Measurements from ENCODE around the gene ATRNL1.

ATRNL1 gene

GRCh38 chr10:115829521-115830205 lies 736.5 kb downstream of the ATRNL1 start:
- in situ Hi-C loops (cut with HindIII; ENCODE audit: low sequenced_read_pairs) = no loop called here

- in situ Hi-C loops (cut with HindIII; ENCODE audit: low sequenced_read_pairs) = no loop called here
These were observed 737.3 kb downstream of the ATRNL1 start for GRCh38 chr10:115830265-115830970.

GRCh38 chr10:115831016-115831415 lies 737.9 kb downstream of the ATRNL1 start:
- in situ Hi-C loops (cut with HindIII; ENCODE audit: low sequenced_read_pairs) = no loop called here

- in situ Hi-C loops (cut with HindIII; ENCODE audit: low sequenced_read_pairs) = no loop called here
These were observed 740.0 kb downstream of the ATRNL1 start for GRCh38 chr10:115833119-115833518.

GRCh38 chr10:115844591-115844990 lies 751.4 kb downstream of the ATRNL1 start:
- in situ Hi-C loops (cut with HindIII; ENCODE audit: low sequenced_read_pairs) = no loop called here

- in situ Hi-C loops (cut with HindIII; ENCODE audit: low sequenced_read_pairs) = no loop called here
These were observed 752.8 kb downstream of the ATRNL1 start for GRCh38 chr10:115845921-115846320.

GRCh38 chr10:115846528-115846927 lies 753.4 kb downstream of the ATRNL1 start:
- in situ Hi-C loops (cut with HindIII; ENCODE audit: low sequenced_read_pairs) = no loop called here

GRCh38 chr10:115849197-115849596 lies 756.0 kb downstream of the ATRNL1 start:
- in situ Hi-C loops (cut with HindIII; ENCODE audit: low sequenced_read_pairs) = no loop called here

- in situ Hi-C loops (cut with HindIII; ENCODE audit: low sequenced_read_pairs) = no loop called here
These were observed 757.5 kb downstream of the ATRNL1 start for GRCh38 chr10:115850666-115851065.

- in situ Hi-C loops (cut with HindIII; ENCODE audit: low sequenced_read_pairs) = no loop called here
These were observed 758.5 kb downstream of the ATRNL1 start for GRCh38 chr10:115851695-115852094.

- in situ Hi-C loops (cut with HindIII; ENCODE audit: low sequenced_read_pairs) = no loop called here
These were observed 761.7 kb downstream of the ATRNL1 start for GRCh38 chr10:115854740-115855435.

GRCh38 chr10:115856580-115856979 lies 763.4 kb downstream of the ATRNL1 start:
- in situ Hi-C loops (cut with HindIII; ENCODE audit: low sequenced_read_pairs) = no loop called here

- in situ Hi-C loops (cut with HindIII; ENCODE audit: low sequenced_read_pairs) = no loop called here
These were observed 764.7 kb downstream of the ATRNL1 start for GRCh38 chr10:115857856-115858255.

- in situ Hi-C loops (cut with HindIII; ENCODE audit: low sequenced_read_pairs) = no loop called here
These were observed 767.3 kb downstream of the ATRNL1 start for GRCh38 chr10:115860182-115861107.

- in situ Hi-C loops (cut with HindIII; ENCODE audit: low sequenced_read_pairs) = no loop called here
These were observed 768.3 kb downstream of the ATRNL1 start for GRCh38 chr10:115861455-115861854.

GRCh38 chr10:115861864-115862263 lies 768.7 kb downstream of the ATRNL1 start:
- in situ Hi-C loops (cut with HindIII; ENCODE audit: low sequenced_read_pairs) = no loop called here

- in situ Hi-C loops (cut with HindIII; ENCODE audit: low sequenced_read_pairs) = no loop called here
These were observed 773.0 kb downstream of the ATRNL1 start for GRCh38 chr10:115866174-115866573.

GRCh38 chr10:115866691-115867090 lies 773.5 kb downstream of the ATRNL1 start:
- in situ Hi-C loops (cut with HindIII; ENCODE audit: low sequenced_read_pairs) = no loop called here

GRCh38 chr10:115867305-115867704 lies 774.1 kb downstream of the ATRNL1 start:
- in situ Hi-C loops (cut with HindIII; ENCODE audit: low sequenced_read_pairs) = no loop called here

- in situ Hi-C loops (cut with HindIII; ENCODE audit: low sequenced_read_pairs) = no loop called here
These were observed 778.7 kb downstream of the ATRNL1 start for GRCh38 chr10:115871855-115872254.

GRCh38 chr10:115875172-115875571 lies 782.0 kb downstream of the ATRNL1 start:
- in situ Hi-C loops (cut with HindIII; ENCODE audit: low sequenced_read_pairs) = no loop called here

Data from endothelial cell of hepatic sinusoid (primary cell).